OCI-LY1 (cell line): Measurements from ENCODE around the gene FBN1.

Source experiments
- EZH2 ChIP-seq: fragments of 200-600 bp; sonication (generic), shearing (Covaris generic); IDR thresholded peaks from 2 replicates; pipeline ENCODE4 v1.8.0; 2017; ENCODE audit warnings: borderline replicate concordance, mixed run types, mild to moderate bottlenecking, antibody characterized with exemption, low read length, moderate library complexity, mixed read lengths
- TF ChIP-seq, protein P1 (sequence below): fragments of 200-600 bp; sonication (generic), shearing (Covaris generic); IDR thresholded peaks from 2 replicates; pipeline ENCODE4 v1.5.1; 2017; ENCODE audit warnings: mild to moderate bottlenecking, antibody characterized with exemption, low read length, moderate library complexity, mixed read lengths

DNA sequence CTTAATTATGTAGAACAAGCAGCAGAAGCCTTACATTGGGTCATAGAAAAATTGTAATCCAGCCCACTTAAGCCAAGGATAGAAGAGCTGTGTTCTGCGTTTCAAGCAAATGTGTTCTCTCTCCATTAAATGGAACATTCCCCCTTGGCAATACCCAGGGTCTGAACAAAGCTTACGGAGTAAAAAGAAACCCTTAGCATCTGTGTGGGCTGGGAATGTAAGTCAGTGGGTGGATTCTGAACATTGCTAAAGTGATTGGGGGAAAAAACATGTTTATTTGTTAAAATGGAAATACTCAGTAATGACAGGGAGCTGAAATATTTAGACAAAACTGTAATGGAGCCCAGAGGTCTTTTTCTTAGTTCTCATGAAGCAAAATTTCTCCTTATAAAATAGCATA, 166.9 kb downstream of the FBN1 start:
- TF ChIP-seq, protein P1, sequence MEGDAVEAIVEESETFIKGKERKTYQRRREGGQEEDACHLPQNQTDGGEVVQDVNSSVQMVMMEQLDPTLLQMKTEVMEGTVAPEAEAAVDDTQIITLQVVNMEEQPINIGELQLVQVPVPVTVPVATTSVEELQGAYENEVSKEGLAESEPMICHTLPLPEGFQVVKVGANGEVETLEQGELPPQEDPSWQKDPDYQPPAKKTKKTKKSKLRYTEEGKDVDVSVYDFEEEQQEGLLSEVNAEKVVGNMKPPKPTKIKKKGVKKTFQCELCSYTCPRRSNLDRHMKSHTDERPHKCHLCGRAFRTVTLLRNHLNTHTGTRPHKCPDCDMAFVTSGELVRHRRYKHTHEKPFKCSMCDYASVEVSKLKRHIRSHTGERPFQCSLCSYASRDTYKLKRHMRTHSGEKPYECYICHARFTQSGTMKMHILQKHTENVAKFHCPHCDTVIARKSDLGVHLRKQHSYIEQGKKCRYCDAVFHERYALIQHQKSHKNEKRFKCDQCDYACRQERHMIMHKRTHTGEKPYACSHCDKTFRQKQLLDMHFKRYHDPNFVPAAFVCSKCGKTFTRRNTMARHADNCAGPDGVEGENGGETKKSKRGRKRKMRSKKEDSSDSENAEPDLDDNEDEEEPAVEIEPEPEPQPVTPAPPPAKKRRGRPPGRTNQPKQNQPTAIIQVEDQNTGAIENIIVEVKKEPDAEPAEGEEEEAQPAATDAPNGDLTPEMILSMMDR, result no peak
- TF ChIP-seq EZH2, result no peak
